MCF 10A (cell line): ENCODE data around the gene CA6. TPM values are rescaled to one million over a fixed set of nuclear protein-coding genes. Genes with fewer than 3 reads are reported as not detected.
"Not testable (repeated sequence)": the region's sequence is repeated elsewhere in the genome, so short reads cannot be mapped to it uniquely, and the experiment has no call there.

Source experiments
- Bru-seq: library from RNA; stranded (reverse); fragments of 400-500 nt; gene quantifications from one replicate; lab custom pipeline; 2021; lab: Mats Ljungman, UMichigan
- BruChase-seq, 2 experiments: library from RNA; stranded (reverse); fragments of 400-500 nt; gene quantifications; one replicate each; lab custom pipeline; 2021; lab: Mats Ljungman, UMichigan
- BruUV-seq: library from RNA; stranded (reverse); fragments of 400-500 nt; replicated peaks from 2 replicates; lab custom pipeline; 2021; lab: Mats Ljungman, UMichigan
- CTCF ChIA-PET: fragments of 300-600 bp; sonication (Branson Sonifier 250); formaldehyde crosslinking; extraction: SDS; loops from one replicate; lab custom pipeline; 2021; ENCODE audit warnings: antibody characterized with exemption, inconsistent platforms; lab: Yijun Ruan, JAX
- POLR2A ChIA-PET: fragments of 300-600, 350-650 bp; sonication (Branson Sonifier 250); formaldehyde crosslinking; extraction: SDS; loops from one replicate; lab custom pipeline; 2020; ENCODE audit warnings: antibody characterized with exemption, inconsistent platforms; lab: Yijun Ruan, JAX
- DNase-seq: peaks from one replicate; pipeline ENCODE4 v3.0.0-alpha.2; 2018; ENCODE audit not compliant: unreplicated experiment
- H3K27ac Mint-ChIP-seq: one replicate; pipeline ENCODE4 v1.8.0; 2022; ENCODE audit warnings: mild to moderate bottlenecking, low read depth, mixed read lengths; ENCODE audit not compliant: unreplicated experiment
- H3K27me3 Mint-ChIP-seq: one replicate; pipeline ENCODE4 v1.8.0; 2022; ENCODE audit warnings: mixed read lengths; ENCODE audit not compliant: insufficient read depth, unreplicated experiment
- H3K36me3 Mint-ChIP-seq: one replicate; pipeline ENCODE4 v1.8.0; 2022; ENCODE audit warnings: mild to moderate bottlenecking, moderate library complexity, mixed read lengths; ENCODE audit not compliant: insufficient read depth, unreplicated experiment
- H3K4me1 Mint-ChIP-seq: one replicate; pipeline ENCODE4 v1.8.0; 2022; ENCODE audit warnings: mixed read lengths; ENCODE audit not compliant: insufficient read depth, unreplicated experiment
- H3K4me3 Mint-ChIP-seq: one replicate; pipeline ENCODE4 v1.8.0; 2022; ENCODE audit warnings: mild to moderate bottlenecking, moderate library complexity, mixed read lengths; ENCODE audit not compliant: unreplicated experiment
- H3K9me3 Mint-ChIP-seq: one replicate; pipeline ENCODE4 v1.8.0; 2022; ENCODE audit warnings: mixed read lengths; ENCODE audit not compliant: unreplicated experiment
- CTCF ChIP-seq: fragments of 200-600 bp; IDR thresholded peaks from one replicate; pipeline ENCODE4 v1.8.0; 2022; ENCODE audit warnings: antibody characterized with exemption, mild to moderate bottlenecking; ENCODE audit not compliant: unreplicated experiment
- intact Hi-C: fragments of 100-400 bp; cut with micrococcal nuclease; formaldehyde crosslinking; loops from 2 replicates; pipeline ENCODE4 v1.14.1; 2022
- long read RNA-seq: library from polyadenylated mRNA; stranded (forward); transcript quantifications from one replicate; pipeline ENCODE4 v2.0.0, GENCODE V29; 2022
- total RNA-seq: library from RNA; stranded (reverse); gene quantifications from 2 replicates; pipeline ENCODE4 v1.2.3, GENCODE V29; 2022

CA6 gene
- total RNA-seq (not detected in 2 replicates), Bru-seq, nascent RNA (percentile 4 among the genes with signal in this experiment), BruChase-seq, experiment 1, labeled RNA remaining after a 6-hour chase (not detected), BruChase-seq, experiment 2, labeled RNA remaining after a 2-hour chase (percentile 4 among the genes with signal in this experiment)
- long read RNA-seq = 0 reads

- no peak for DNase-seq
- H3K9me3 Mint-ChIP-seq = no peaks in the 10 kb centered on the region
- ChIA-PET POLR2A (no interaction called here), CTCF (interaction anchor here (0.6 to 1.7 kb wide), 2 partner anchors 42 to 209 kb away, joined by 3 read pairs; no protein-coding TSS in a partner anchor)
- TF ChIP-seq CTCF = no peak
- H3K4me1 Mint-ChIP-seq = peaks cover 4% of the 10 kb centered on the region
- no peak within 1 kb of the TSS for H3K4me3 Mint-ChIP-seq
- H3K27me3 Mint-ChIP-seq = no peaks in the 10 kb centered on the region
- intact Hi-C loops = no loop called here
- H3K27ac Mint-ChIP-seq = no peak within 1 kb of the TSS
- no peaks in the 10 kb centered on the region for H3K36me3 Mint-ChIP-seq
- BruUV-seq = no TSS peak
These were observed at the start of gene CA6 for GRCh38 chr1:8945568-8945967. Gene CA6, plus strand, starts transcription at chr1:8945868. Its CDS starts 19 bp downstream, at chr1:8945887.

DNA sequence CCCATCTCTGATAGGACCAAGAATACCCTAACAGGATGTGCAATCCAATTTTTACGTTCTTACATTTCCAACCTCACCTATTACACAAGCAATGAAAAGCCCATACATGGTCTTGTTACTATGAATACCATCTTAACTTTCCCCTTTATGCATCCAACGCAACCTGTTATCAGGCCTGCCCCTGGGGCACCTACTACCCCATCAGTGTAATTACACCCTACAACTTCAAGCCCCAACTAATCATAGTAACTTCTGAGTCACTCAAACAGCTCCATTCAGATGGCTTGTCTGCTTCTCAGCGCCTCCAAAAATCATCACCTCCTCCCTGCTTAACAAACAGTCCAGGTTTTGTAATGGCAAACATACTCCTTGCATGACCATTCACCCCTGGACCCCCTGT is 48.9 kb upstream of the CA6 start:
- POLR2A ChIA-PET = interaction anchor here (0.9 to 1.1 kb wide), 2 partner anchors 13 to 17 kb away, joined by 3 read pairs; no protein-coding TSS in a partner anchor
- intact Hi-C loops, DNase-seq, H3K27ac Mint-ChIP-seq, H3K4me1 Mint-ChIP-seq, H3K27me3 Mint-ChIP-seq, H3K9me3 Mint-ChIP-seq, H3K36me3 Mint-ChIP-seq, BruUV-seq, H3K4me3 Mint-ChIP-seq: not testable (repeated sequence)
- CTCF ChIA-PET = interaction anchor here (1.0 to 1.1 kb wide), 2 partner anchors 29 to 108 kb away, joined by 3 read pairs; no protein-coding TSS in a partner anchor

DNA sequence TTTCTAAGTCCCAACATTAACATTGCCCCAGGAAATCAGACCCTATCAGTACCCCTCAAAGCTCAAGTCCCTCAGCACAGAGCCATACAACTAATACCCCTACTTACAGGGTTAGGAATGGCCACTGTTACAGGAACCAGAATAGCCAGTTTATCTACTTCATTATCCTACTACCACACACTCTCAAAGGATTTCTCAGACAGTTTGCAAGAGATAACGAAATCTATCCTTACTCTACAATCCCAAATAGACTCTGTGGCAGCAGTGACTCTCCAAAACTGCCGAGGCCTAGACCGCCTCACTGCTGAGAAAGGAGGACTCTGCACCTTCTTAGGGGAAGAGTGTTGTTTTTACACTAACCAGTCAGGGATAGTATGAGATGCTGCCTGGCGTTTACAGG is 48.2 kb upstream of the CA6 start:
- H3K36me3 Mint-ChIP-seq, H3K9me3 Mint-ChIP-seq, DNase-seq, H3K4me1 Mint-ChIP-seq, intact Hi-C loops, H3K27ac Mint-ChIP-seq, H3K4me3 Mint-ChIP-seq, BruUV-seq, H3K27me3 Mint-ChIP-seq: not testable (repeated sequence)
- ChIA-PET CTCF (interaction anchor here (0.6 kb wide), 1 partner anchor 90 kb away, joined by 3 read pairs; no protein-coding TSS in a partner anchor), POLR2A (interaction anchor here (1.1 to 3.5 kb wide), 2 partner anchors 14 to 23 kb away, joined by 3 to 15 read pairs; no protein-coding TSS in a partner anchor)

- H3K9me3 Mint-ChIP-seq, H3K36me3 Mint-ChIP-seq, H3K27me3 Mint-ChIP-seq, intact Hi-C loops, BruUV-seq, H3K27ac Mint-ChIP-seq, DNase-seq, H3K4me3 Mint-ChIP-seq: not testable (repeated sequence)
- H3K4me1 Mint-ChIP-seq = peaks cover 17% of the 10 kb centered on the region
- ChIA-PET POLR2A (interaction anchor here (3.2 to 8.3 kb wide), 3 partner anchors 8 to 24 kb away, joined by 15 to 125 read pairs (median 18); partner anchors contain the start of gene ENO1), CTCF (interaction anchor here (1.3 kb wide), 1 partner anchor 50 kb away, joined by 3 read pairs; no protein-coding TSS in a partner anchor)
These were observed 47.2 kb upstream of the CA6 start for GRCh38 chr1:8898418-8898817.

DNA sequence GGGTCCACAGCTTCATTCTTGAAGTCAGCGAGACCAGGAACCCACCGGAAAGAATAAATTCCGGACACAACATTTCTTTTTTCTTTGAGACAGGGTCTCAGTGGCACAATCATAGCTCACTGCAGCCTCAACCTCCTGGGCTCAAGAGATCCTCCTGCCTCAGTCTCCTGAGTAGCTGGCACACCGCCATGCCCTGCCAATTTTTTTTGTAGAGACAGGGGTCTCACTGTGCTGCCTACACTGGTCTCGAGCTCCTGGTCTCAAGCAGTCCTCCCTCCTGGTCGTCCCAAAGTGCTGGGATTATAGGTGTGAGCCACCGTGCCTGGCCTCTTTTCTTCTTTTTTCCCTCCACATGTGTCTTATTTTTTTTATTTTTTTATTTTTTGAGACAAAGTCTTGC is 46.6 kb upstream of the CA6 start:
- TF ChIP-seq CTCF = no peak
- no peaks in the 10 kb centered on the region for H3K27me3 Mint-ChIP-seq
- peaks cover 23% of the 10 kb centered on the region for H3K4me1 Mint-ChIP-seq
- no peak overlapping the region for H3K4me3 Mint-ChIP-seq
- DNase-seq = no peak
- ChIA-PET CTCF (interaction anchor here (1.3 kb wide), 1 partner anchor 50 kb away, joined by 3 read pairs; no protein-coding TSS in a partner anchor), POLR2A (interaction anchor here (0.6 to 8.3 kb wide), 4 partner anchors 8 to 87 kb away, joined by 3 to 125 read pairs (median 16); partner anchors contain the start of gene ENO1)
- intact Hi-C loops = no loop called here
- BruUV-seq = no TSS peak
- no peaks in the 10 kb centered on the region for H3K9me3 Mint-ChIP-seq
- H3K36me3 Mint-ChIP-seq = peaks cover 5% of the 10 kb centered on the region
- H3K27ac Mint-ChIP-seq = peak overlapping the region; percentile 90

GRCh38 chr1:8900684-8901083 is 45.0 kb upstream of the CA6 start:
- POLR2A ChIA-PET = interaction anchor here (3.2 to 8.3 kb wide), 3 partner anchors 10 to 26 kb away, joined by 15 to 125 read pairs (median 18); partner anchors contain the start of gene ENO1
- H3K4me1 Mint-ChIP-seq = peaks cover 30% of the 10 kb centered on the region
- not testable (repeated sequence) for H3K36me3 Mint-ChIP-seq, H3K27ac Mint-ChIP-seq, DNase-seq, H3K27me3 Mint-ChIP-seq, H3K9me3 Mint-ChIP-seq, BruUV-seq, H3K4me3 Mint-ChIP-seq
- CTCF ChIA-PET = interaction anchor here (1.0 kb wide), 2 partner anchors 10 to 12 kb away, joined by 3 read pairs; no protein-coding TSS in a partner anchor
- intact Hi-C loops = loop anchor here (1.0 kb wide), 1 partner anchor 22 kb away; the partner anchor contains the start of gene ENO1
